Gastrocnemius medialis (tissue), 4 donors: Measurements from ENCODE around the gene RBM17. TPM values are rescaled to one million over a fixed set of nuclear protein-coding genes. Genes with fewer than 3 reads are reported as not detected.
"Not testable (repeated sequence)": the region's sequence is repeated elsewhere in the genome, so short reads cannot be mapped to it uniquely, and the experiment has no call there.

Experiments
- ATAC-seq, 2 donors: fragments of 150-250 bp; one replicate each; pipeline ENCODE4 v1.9.1; 2016
- DNase-seq, 2 donors: peaks; one replicate each; pipeline ENCODE4 v3.0.0-alpha.2; 2019
- H3K27ac ChIP-seq, 4 donors: fragments of 200-600 bp; sonication (generic); 1 replicate in 1 of 4; 2 replicates in 3 of 4; pipeline ENCODE4 v1.5.1; 2016 to 2018; ENCODE audit warnings: mild to moderate bottlenecking in 2 of 4, moderate library complexity in 1 of 4
- H3K27me3 ChIP-seq, 3 donors: fragments of 200-600 bp; sonication (generic) in 2 of 3; 1 replicate in 1 of 3; 2 replicates in 2 of 3; pipeline versions ENCODE4 v1.5.1 to v1.6.0; 2016 to 2019; ENCODE audit warnings: mild to moderate bottlenecking in 1 of 3, moderate library complexity in 1 of 3
- H3K36me3 ChIP-seq, 2 donors: fragments of 200-600 bp; sonication (generic) in 1 of 2; one replicate each; pipeline ENCODE4 v1.5.1; 2017 to 2018
- H3K4me1 ChIP-seq, 2 donors: fragments of 200-600 bp; sonication (generic) in 1 of 2; one replicate each; pipeline ENCODE4 v1.5.1; 2016 to 2017; ENCODE audit warnings: mild to moderate bottlenecking in 2 of 2
- H3K4me3 ChIP-seq, 4 donors: fragments of 200-600 bp; sonication (generic) in 3 of 4; 1 replicate in 1 of 4; 2 replicates in 3 of 4; pipeline ENCODE4 v1.5.1; 2016 to 2019; ENCODE audit warnings: mild to moderate bottlenecking in 2 of 4
- H3K9me3 ChIP-seq, 3 donors: fragments of 200-600 bp; sonication (generic) in 2 of 3; 1 replicate in 1 of 3; 2 replicates in 2 of 3; pipeline ENCODE4 v1.5.1; 2016 to 2019
- POLR2A ChIP-seq, 2 donors: fragments of 450-650 bp; IDR thresholded peaks; one replicate each; pipeline ENCODE4 v1.6.1; 2017; ENCODE audit warnings: antibody characterized with exemption in 2 of 2, mild to moderate bottlenecking in 2 of 2, moderate library complexity in 2 of 2
- in situ Hi-C, 4 donors: fragments of 200-750 bp; cut with MboI; loops; one replicate each; pipeline versions ENCODE4 v1.15.0 to v1.8.0; 2017; ENCODE audit warnings: low sequenced_read_pairs in 4 of 4
- intact Hi-C: fragments of 100-400 bp; cut with DNase I; formaldehyde crosslinking; loops from one replicate; pipeline ENCODE4 v1.15.1; 2023; ENCODE audit warnings: low total_unique reads
- total RNA-seq, 4 donors: library from RNA; depleted of rRNA; stranded (reverse); fragments of >200 nt; gene quantifications; one replicate each; pipeline versions ENCODE4 v1.1.0 to v1.2.3, GENCODE V29; 2016
- TF ChIP-seq, protein P1 (sequence below), 5 experiments: fragments of 450-650 bp in 3 of 5; fragments of 200-600 bp in 2 of 5; sonication (generic) in 2 of 5; IDR thresholded peaks in 4 of 5; conservative IDR thresholded peaks in 1 of 5; 1 replicate in 4 of 5; 2 replicates in 1 of 5; pipeline ENCODE4 v1.5.1; 2016 to 2019; ENCODE audit warnings: antibody characterized with exemption in 5 of 5, mild to moderate bottlenecking in 3 of 5, moderate library complexity in 3 of 5

The RBM17 gene
- total RNA-seq, 4 donors from 2014 or later, result 53.2 to 67.4 (median 60.1) TPM

DNA sequence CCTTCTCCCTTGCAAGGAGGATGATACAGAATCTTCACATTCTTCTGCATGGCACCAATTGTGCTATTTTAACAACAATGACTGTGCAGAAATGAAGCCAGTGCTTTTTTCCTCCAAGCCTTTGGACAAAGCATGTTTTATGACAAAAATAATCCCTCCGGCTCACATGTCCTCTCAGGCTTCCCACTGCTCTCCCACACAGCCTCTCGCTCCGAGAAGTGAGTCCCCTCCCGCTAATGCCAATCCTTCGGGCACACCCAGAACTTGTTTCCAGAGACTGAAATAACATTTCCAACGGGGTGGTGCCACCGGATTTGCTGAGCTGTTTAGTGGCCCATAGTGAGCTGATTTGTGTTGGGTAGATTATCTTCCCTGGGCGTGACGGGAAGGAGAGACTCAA, 35.8 kb downstream of the RBM17 start:
- Histone ChIP-seq H3K4me1 (peaks cover 22 to 28% of the 10 kb centered on the region in 2 donors), H3K9me3 (no peaks in the 10 kb centered on the region), H3K27me3 (no peaks in the 10 kb centered on the region), H3K27ac (peak overlapping the region; percentile 62 to 77 (median 68)), H3K36me3 (no peaks in the 10 kb centered on the region), H3K4me3 (peak overlapping the region in 1 of 4 donors; percentile 9)
- intact Hi-C loops (loop anchor here (2.0 kb wide), 1 partner anchor 16 kb away; no protein-coding TSS in a partner anchor), in situ Hi-C loops (no loop called here)
- ATAC-seq (peak; percentile 72 to 73), DNase-seq (peak; percentile 59 to 74)
- peak in 1 of 2 donors; percentile 9 for TF ChIP-seq POLR2A (IDR thresholded peaks at IDR 0.05)
- TF ChIP-seq, protein P1, sequence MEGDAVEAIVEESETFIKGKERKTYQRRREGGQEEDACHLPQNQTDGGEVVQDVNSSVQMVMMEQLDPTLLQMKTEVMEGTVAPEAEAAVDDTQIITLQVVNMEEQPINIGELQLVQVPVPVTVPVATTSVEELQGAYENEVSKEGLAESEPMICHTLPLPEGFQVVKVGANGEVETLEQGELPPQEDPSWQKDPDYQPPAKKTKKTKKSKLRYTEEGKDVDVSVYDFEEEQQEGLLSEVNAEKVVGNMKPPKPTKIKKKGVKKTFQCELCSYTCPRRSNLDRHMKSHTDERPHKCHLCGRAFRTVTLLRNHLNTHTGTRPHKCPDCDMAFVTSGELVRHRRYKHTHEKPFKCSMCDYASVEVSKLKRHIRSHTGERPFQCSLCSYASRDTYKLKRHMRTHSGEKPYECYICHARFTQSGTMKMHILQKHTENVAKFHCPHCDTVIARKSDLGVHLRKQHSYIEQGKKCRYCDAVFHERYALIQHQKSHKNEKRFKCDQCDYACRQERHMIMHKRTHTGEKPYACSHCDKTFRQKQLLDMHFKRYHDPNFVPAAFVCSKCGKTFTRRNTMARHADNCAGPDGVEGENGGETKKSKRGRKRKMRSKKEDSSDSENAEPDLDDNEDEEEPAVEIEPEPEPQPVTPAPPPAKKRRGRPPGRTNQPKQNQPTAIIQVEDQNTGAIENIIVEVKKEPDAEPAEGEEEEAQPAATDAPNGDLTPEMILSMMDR (IDR thresholded peaks at IDR 0.05 in 4 of 5, conservative IDR thresholded peaks at IDR 0.05 in 1 of 5), result no peak

DNA sequence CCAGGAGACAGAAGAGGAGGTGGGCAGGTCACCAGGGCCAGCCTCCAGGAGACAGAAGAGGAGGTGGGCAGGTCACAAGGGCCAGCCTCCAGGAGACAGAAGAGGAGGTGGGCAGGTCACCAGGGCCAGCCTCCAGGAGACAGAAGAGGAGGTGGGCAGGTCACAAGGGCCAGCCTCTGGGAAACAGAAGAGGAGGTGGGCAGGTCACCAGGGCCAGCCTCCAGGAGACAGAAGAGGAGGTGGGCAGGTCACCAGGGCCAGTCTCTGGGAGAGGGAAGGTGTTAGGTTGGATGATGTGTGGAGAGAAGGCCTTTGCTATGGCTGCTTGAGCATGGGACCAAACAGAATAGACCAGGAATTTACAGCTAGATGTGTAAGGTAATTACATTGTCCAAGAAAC, 38.6 kb downstream of the RBM17 start:
- H3K27ac ChIP-seq, H3K36me3 ChIP-seq, H3K4me3 ChIP-seq, in situ Hi-C loops, DNase-seq, ATAC-seq, H3K9me3 ChIP-seq, H3K27me3 ChIP-seq, intact Hi-C loops: not testable (repeated sequence)
- peaks cover 13 to 15% of the 10 kb centered on the region in 2 donors for H3K4me1 ChIP-seq

DNA sequence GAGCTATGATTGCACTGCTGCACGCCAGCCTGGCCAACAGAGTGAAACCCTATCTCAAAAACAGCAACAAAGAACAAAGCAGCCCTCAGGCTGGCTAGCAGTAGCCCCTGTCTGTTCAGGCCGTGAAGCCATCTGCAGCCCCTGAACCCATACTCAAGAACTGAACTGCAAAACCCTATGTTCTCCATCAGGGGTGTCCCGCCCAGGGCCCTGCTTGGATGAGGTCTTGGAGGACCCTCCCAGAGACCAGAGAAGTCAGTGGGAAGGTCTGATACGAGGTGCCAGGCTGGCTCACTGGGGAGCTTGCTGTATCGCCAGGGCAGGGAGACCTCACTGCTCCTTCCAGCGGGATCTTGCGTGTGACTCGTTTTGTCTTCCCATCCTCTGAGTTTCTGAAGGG, 39.3 kb downstream of the RBM17 start:
- intact Hi-C loops (no loop called here), in situ Hi-C loops (no loop called here)
- Histone ChIP-seq H3K4me3 (no peak overlapping the region), H3K4me1 (peaks cover 13 to 15% of the 10 kb centered on the region in 2 donors), H3K27ac (no peak overlapping the region), H3K9me3 (no peaks in the 10 kb centered on the region), H3K36me3 (no peaks in the 10 kb centered on the region), H3K27me3 (no peaks in the 10 kb centered on the region)
- DNase-seq (no peak), ATAC-seq (no peak)
- no peak for TF ChIP-seq POLR2A (IDR thresholded peaks at IDR 0.05)
- TF ChIP-seq, protein P1 (IDR thresholded peaks at IDR 0.05 in 4 of 5, conservative IDR thresholded peaks at IDR 0.05 in 1 of 5), result no peak

DNA sequence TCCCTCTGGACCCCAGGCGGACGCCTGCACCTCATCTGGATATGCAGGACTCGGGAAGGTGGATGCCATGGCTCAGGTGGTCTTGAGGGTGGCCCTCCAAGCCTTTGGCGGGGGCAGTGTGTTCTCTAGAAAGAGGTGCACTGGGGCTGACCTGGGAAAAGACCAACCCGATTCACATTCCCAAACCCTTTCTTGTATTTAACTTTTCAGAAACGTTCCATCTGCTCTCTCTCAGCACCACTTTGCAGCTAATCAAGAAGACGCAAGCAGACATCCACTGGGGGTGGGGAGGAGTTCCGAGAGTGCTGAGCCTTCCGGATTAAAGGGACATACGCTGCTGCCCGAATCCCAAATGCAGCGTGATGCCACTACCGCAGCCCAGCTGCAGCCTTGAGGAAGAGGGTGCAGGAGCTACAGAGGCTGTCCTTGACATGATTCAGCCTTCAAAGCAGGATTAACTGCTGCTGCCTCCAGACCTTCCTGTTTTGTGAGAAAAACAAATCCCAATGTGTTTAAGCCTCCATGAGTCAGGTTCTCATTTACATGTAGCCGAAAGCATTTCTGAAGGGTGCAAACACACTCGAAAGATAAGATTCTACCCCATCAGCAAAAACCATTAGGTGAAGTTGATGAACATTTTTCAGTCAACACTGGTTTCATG, 39.9 kb downstream of the RBM17 start:
- no peak for ATAC-seq
- H3K9me3 ChIP-seq, result no peaks in the 10 kb centered on the region
- no peak for DNase-seq
- peaks cover 13 to 15% of the 10 kb centered on the region in 2 donors for H3K4me1 ChIP-seq
- intact Hi-C loops, result no loop called here
- no peak overlapping the region for H3K4me3 ChIP-seq
- in situ Hi-C loops, result no loop called here
- no peak overlapping the region for H3K27ac ChIP-seq
- H3K36me3 ChIP-seq, result no peaks in the 10 kb centered on the region
- H3K27me3 ChIP-seq, result no peaks in the 10 kb centered on the region
- TF ChIP-seq POLR2A (IDR thresholded peaks at IDR 0.05), result no peak
- TF ChIP-seq, protein P1 (IDR thresholded peaks at IDR 0.05 in 4 of 5, conservative IDR thresholded peaks at IDR 0.05 in 1 of 5), result no peak

DNA sequence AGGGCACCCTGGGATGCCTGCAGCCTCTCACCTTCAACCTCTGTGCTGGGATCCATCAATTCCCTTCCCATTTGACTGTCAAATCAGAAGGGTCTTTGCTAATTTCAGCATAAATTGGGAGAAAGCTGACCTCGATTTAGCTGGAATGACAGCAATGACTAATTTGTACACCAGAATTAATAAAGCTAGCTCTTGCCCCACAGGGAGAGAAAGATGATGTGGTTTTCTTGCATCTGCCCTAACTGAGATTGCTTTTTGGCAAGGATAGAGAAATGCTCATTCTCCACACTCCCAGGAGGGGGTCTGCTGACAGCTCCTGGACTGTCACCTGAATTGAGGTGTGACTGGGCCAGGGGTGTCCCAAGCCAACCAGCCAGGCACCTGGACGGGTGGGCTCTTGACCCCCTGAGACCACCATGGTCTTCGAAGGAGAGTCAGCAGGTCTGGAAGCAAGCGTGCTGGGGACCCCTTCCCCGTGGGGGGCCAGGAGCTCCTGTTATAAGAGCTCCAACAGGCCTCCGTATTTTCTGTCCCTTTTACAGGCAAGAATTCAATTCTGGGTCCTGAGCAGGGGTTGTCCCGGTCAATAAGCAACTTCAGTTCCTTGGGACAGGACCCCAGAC, 42.1 kb downstream of the RBM17 start:
- H3K4me3 ChIP-seq, result no peak overlapping the region
- no peak for ATAC-seq
- no peak for DNase-seq
- no peaks in the 10 kb centered on the region for H3K27me3 ChIP-seq
- H3K27ac ChIP-seq, result no peak overlapping the region
- in situ Hi-C loops (no loop called here), intact Hi-C loops (no loop called here)
- TF ChIP-seq POLR2A (IDR thresholded peaks at IDR 0.05), result no peak
- TF ChIP-seq, protein P1 (IDR thresholded peaks at IDR 0.05 in 4 of 5, conservative IDR thresholded peaks at IDR 0.05 in 1 of 5), result no peak
- no peaks in the 10 kb centered on the region for H3K9me3 ChIP-seq
- H3K4me1 ChIP-seq, result no peaks in the 10 kb centered on the region
- no peaks in the 10 kb centered on the region for H3K36me3 ChIP-seq
